Endothelial cell (in vitro differentiated cells): Measurements from ENCODE around the gene CORO7. TPM values are rescaled to one million over a fixed set of nuclear protein-coding genes. Genes with fewer than 3 reads are reported as not detected.

Experiments
- DNase-seq: peaks from one replicate; pipeline ENCODE4 v3.0.0; 2021; ENCODE audit warnings: low spot score
- H3K27ac Mint-ChIP-seq: one replicate; pipeline ENCODE4 v1.8.0; 2021; ENCODE audit warnings: mixed read lengths, inconsistent platforms; ENCODE audit not compliant: unreplicated experiment
- H3K27me3 Mint-ChIP-seq: one replicate; pipeline ENCODE4 v1.8.0; 2021; ENCODE audit warnings: mild to moderate bottlenecking, moderate library complexity, mixed read lengths, inconsistent platforms; ENCODE audit not compliant: unreplicated experiment
- H3K36me3 Mint-ChIP-seq: one replicate; pipeline ENCODE4 v1.8.0; 2021; ENCODE audit warnings: mild to moderate bottlenecking, low read depth, mixed read lengths, inconsistent platforms; ENCODE audit not compliant: unreplicated experiment
- H3K4me1 Mint-ChIP-seq: one replicate; pipeline ENCODE4 v1.8.0; 2021; ENCODE audit warnings: mild to moderate bottlenecking, mixed read lengths, inconsistent platforms; ENCODE audit not compliant: unreplicated experiment
- H3K4me3 Mint-ChIP-seq: one replicate; pipeline ENCODE4 v1.8.0; 2021; ENCODE audit warnings: mild to moderate bottlenecking, mixed read lengths, inconsistent platforms; ENCODE audit not compliant: unreplicated experiment
- H3K9me3 Mint-ChIP-seq: one replicate; pipeline ENCODE4 v1.8.0; 2021; ENCODE audit warnings: mixed read lengths, inconsistent platforms; ENCODE audit not compliant: unreplicated experiment
- total RNA-seq: library from RNA; stranded (reverse); fragmentation: NEBNext Ultra II Directional; extraction: Animal tissue kit (Norgen Biotek cat#: 25700); gene quantifications from one replicate; pipeline ENCODE4 v1.2.1, GENCODE V29; 2021; ENCODE audit not compliant: unreplicated experiment
- TF ChIP-seq, protein P1 (sequence below): fragments of 200-600 bp; sonication (generic); IDR thresholded peaks from one replicate; pipeline ENCODE4 v1.5.0; 2021; ENCODE audit warnings: antibody characterized with exemption; ENCODE audit not compliant: unreplicated experiment

The CORO7 gene
- total RNA-seq, 1 donor from 2014 or later, result 103 TPM

DNA sequence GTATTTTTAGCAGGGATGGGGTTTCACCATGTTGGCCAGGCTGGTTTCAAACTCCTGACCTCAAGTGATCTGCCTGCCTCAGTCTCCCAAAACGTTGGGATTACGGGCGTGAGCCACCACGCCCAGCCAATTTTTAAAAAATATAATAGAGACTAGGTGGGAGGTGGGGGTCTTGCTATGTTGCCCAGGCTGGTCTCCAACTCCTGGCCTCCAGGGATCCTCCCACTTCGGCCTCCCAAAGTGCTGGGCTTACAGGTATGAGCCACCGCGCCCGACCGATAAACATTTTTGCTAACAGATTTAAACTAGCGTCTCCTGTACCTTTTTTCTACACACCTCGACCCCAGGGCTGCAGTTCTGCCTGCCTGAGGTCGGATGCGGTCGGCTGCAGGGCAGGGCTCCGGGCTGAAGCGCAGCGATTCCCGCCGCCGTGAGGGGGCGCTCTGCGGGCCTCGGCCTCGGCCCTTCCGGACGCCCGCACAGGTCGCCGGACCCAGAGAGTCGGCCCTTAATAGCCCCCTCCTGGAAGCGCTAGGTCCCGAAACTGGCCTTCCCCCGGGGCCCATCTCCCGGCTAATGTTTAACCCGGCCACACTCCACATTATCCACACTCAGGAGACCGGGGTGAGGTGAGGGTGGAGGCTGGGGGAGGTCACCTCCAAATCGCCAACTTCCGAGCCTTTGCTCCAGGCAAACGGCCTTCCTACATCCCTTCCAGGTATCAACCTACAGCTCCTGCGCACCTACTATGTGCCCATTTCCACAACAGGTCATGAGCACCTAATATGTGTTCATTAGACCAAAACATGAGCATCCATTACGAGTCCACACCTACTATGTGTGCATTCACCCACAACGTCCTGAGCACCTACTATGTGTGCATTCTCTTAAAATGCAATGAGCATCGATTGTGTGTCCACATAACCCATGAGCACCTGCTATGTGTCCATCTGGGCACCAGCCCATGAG lies 102.5 kb downstream of the CORO7 start:
- Mint-ChIP-seq H3K4me3 (peak overlapping the region; percentile 83), H3K36me3 (no peaks in the 10 kb centered on the region), H3K27me3 (peaks cover 13% of the 10 kb centered on the region), H3K27ac (no peak overlapping the region), H3K9me3 (no peaks in the 10 kb centered on the region), H3K4me1 (peaks cover 6% of the 10 kb centered on the region)
- peak; percentile 86 for DNase-seq
- TF ChIP-seq, protein P1, sequence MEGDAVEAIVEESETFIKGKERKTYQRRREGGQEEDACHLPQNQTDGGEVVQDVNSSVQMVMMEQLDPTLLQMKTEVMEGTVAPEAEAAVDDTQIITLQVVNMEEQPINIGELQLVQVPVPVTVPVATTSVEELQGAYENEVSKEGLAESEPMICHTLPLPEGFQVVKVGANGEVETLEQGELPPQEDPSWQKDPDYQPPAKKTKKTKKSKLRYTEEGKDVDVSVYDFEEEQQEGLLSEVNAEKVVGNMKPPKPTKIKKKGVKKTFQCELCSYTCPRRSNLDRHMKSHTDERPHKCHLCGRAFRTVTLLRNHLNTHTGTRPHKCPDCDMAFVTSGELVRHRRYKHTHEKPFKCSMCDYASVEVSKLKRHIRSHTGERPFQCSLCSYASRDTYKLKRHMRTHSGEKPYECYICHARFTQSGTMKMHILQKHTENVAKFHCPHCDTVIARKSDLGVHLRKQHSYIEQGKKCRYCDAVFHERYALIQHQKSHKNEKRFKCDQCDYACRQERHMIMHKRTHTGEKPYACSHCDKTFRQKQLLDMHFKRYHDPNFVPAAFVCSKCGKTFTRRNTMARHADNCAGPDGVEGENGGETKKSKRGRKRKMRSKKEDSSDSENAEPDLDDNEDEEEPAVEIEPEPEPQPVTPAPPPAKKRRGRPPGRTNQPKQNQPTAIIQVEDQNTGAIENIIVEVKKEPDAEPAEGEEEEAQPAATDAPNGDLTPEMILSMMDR, result peak; percentile 81

DNA sequence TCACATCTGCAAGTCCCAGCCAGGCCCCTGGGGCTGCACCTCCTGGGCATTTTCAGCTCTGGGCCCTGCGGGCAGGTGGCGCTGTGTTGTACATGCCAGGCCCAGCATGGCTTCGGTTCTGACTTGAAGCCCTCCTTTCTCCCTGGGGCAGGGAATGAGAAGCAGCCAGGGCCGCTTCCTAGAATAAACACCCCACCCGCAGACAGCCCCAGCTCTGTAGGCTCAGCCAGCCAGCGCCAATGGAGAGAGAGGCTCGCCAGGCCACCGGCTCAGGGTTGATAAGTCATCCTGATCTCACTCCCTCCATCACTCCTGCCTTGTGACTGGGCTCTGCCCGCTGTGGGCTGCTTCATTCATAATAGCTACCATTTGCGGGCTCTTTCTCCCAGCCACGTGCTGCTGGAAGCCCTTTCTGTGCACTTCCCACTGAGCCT lies 106.5 kb downstream of the CORO7 start:
- no peak overlapping the region for H3K4me3 Mint-ChIP-seq
- TF ChIP-seq, protein P1, result peak; percentile 63

GRCh38 chr16:4309102-4309832 lies 107.1 kb downstream of the CORO7 start:
- TF ChIP-seq, protein P1, result no peak
- peaks cover 5% of the 10 kb centered on the region for H3K4me1 Mint-ChIP-seq
- H3K27ac Mint-ChIP-seq, result no peak overlapping the region
- peaks cover 12% of the 10 kb centered on the region for H3K27me3 Mint-ChIP-seq
- H3K4me3 Mint-ChIP-seq, result no peak overlapping the region
- no peak for DNase-seq
- H3K9me3 Mint-ChIP-seq, result no peaks in the 10 kb centered on the region
- H3K36me3 Mint-ChIP-seq, result no peaks in the 10 kb centered on the region

More for the DNA sequence above, 106.5 kb downstream of the CORO7 start:
- H3K4me1 Mint-ChIP-seq, result peaks cover 10% of the 10 kb centered on the region
- DNase-seq, result peak; percentile 80
- peaks cover 14% of the 10 kb centered on the region for H3K27me3 Mint-ChIP-seq
- H3K36me3 Mint-ChIP-seq, result no peaks in the 10 kb centered on the region
- H3K9me3 Mint-ChIP-seq, result no peaks in the 10 kb centered on the region
- H3K27ac Mint-ChIP-seq, result no peak overlapping the region

GRCh38 chr16:4307215-4308037 lies 109.0 kb downstream of the CORO7 start:
- H3K4me3 Mint-ChIP-seq, result peak overlapping the region; percentile 80
- DNase-seq, result peak; percentile 86
- H3K4me1 Mint-ChIP-seq, result peaks cover 3% of the 10 kb centered on the region
- H3K9me3 Mint-ChIP-seq, result no peaks in the 10 kb centered on the region
- TF ChIP-seq, protein P1, result no peak
- H3K27me3 Mint-ChIP-seq, result peaks cover 7% of the 10 kb centered on the region
- H3K36me3 Mint-ChIP-seq, result no peaks in the 10 kb centered on the region
- peak overlapping the region; percentile 74 for H3K27ac Mint-ChIP-seq
